HG02610 (cell line): ENCODE results near the gene BRME1.

Experiments
- ATAC-seq: cut with Tn5 transposase; IDR thresholded peaks from one replicate; pipeline ENCODE4 v1.9.1; 2021; ENCODE audit warnings: mild to moderate bottlenecking, moderate library complexity; ENCODE audit not compliant: unreplicated experiment

Gene BRME1

GRCh38 chr19:13848798-13849676, 56.9 kb downstream of the BRME1 start:
- no peak for ATAC-seq

- ATAC-seq, result no peak
These were observed 57.6 kb downstream of the BRME1 start for GRCh38 chr19:13848340-13848677.

GRCh38 chr19:13847407-13848339, 58.2 kb downstream of the BRME1 start:
- ATAC-seq, result peak; percentile 12

GRCh38 chr19:13846557-13847406, 59.1 kb downstream of the BRME1 start:
- peak; percentile 57 for ATAC-seq

GRCh38 chr19:13844130-13844631, 61.7 kb downstream of the BRME1 start:
- no peak for ATAC-seq

GRCh38 chr19:13843104-13843921, 62.6 kb downstream of the BRME1 start:
- no peak for ATAC-seq

GRCh38 chr19:13842291-13843103, 63.4 kb downstream of the BRME1 start:
- ATAC-seq, result no peak

GRCh38 chr19:13841962-13842290, 64.0 kb downstream of the BRME1 start:
- no peak for ATAC-seq

GRCh38 chr19:13841086-13841961, 64.6 kb downstream of the BRME1 start:
- ATAC-seq, result no peak

- ATAC-seq, result no peak
These were observed 65.4 kb downstream of the BRME1 start for GRCh38 chr19:13840305-13841085.

GRCh38 chr19:13839938-13840304, 66.0 kb downstream of the BRME1 start:
- no peak for ATAC-seq

GRCh38 chr19:13839130-13839937, 66.6 kb downstream of the BRME1 start:
- peak; percentile 42 for ATAC-seq

- ATAC-seq, result no peak
These were observed 67.3 kb downstream of the BRME1 start for GRCh38 chr19:13838435-13839129.

GRCh38 chr19:13835791-13836723, 69.9 kb downstream of the BRME1 start:
- no peak for ATAC-seq
